ENCODE measurements around the gene VPS13A.

DNA sequence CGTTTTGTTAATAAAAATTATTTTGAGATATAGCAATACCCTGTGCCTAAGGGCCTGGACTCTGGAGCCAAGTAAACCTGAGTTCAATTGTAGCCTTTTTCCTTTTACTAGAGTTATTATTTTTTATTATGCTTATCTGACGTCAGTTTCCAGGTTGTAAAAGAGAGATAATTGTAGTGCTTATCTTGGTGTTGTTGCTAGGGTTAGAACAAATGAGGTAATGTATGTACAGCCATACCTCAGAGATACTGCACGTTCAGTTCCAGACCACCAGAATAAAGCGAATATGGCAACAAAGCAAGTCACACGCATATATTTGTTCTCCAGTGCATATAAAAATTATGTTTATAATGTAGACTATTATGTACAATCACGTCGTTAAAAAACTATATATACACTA is 215.0 kb downstream of the VPS13A start:
- TF ChIP-seq POLR2A (IDR thresholded peaks at IDR 0.05) (no peak), POLR2AphosphoS5 (IDR thresholded peaks at IDR 0.05; ENCODE audit: insufficient read depth in 1 of 2, low read depth in 1 of 2) (no peak)
- TF ChIP-seq, protein P1, sequence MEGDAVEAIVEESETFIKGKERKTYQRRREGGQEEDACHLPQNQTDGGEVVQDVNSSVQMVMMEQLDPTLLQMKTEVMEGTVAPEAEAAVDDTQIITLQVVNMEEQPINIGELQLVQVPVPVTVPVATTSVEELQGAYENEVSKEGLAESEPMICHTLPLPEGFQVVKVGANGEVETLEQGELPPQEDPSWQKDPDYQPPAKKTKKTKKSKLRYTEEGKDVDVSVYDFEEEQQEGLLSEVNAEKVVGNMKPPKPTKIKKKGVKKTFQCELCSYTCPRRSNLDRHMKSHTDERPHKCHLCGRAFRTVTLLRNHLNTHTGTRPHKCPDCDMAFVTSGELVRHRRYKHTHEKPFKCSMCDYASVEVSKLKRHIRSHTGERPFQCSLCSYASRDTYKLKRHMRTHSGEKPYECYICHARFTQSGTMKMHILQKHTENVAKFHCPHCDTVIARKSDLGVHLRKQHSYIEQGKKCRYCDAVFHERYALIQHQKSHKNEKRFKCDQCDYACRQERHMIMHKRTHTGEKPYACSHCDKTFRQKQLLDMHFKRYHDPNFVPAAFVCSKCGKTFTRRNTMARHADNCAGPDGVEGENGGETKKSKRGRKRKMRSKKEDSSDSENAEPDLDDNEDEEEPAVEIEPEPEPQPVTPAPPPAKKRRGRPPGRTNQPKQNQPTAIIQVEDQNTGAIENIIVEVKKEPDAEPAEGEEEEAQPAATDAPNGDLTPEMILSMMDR (IDR thresholded peaks at IDR 0.05): no peak
